BLaER1 (cell line): Measurements from ENCODE around the gene COL20A1.
"Not testable (repeated sequence)": the region's sequence is repeated elsewhere in the genome, so short reads cannot be mapped to it uniquely, and the experiment has no call there.

Experiments
- H3K27ac ChIP-seq: shearing (Covaris generic); formaldehyde crosslinking; 2 replicates; pipeline ENCODE4 v1.8.1; 2022
- H3K27me3 ChIP-seq: shearing (Covaris generic); formaldehyde crosslinking; 2 replicates; pipeline ENCODE4 v1.8.1; 2022
- H3K36me3 ChIP-seq: shearing (Covaris generic); formaldehyde crosslinking; 2 replicates; pipeline ENCODE4 v1.8.1; 2022
- H3K4me1 ChIP-seq: shearing (Covaris generic); formaldehyde crosslinking; 2 replicates; pipeline ENCODE4 v1.8.1; 2022
- H3K4me2 ChIP-seq: shearing (Covaris generic); formaldehyde crosslinking; 2 replicates; pipeline ENCODE4 v1.8.1; 2022
- H3K4me3 ChIP-seq: shearing (Covaris generic); formaldehyde crosslinking; 2 replicates; pipeline ENCODE4 v1.8.1; 2022
- H3K9ac ChIP-seq: shearing (Covaris generic); formaldehyde crosslinking; 2 replicates; pipeline ENCODE4 v1.8.1; 2022
- H3K9me3 ChIP-seq: shearing (Covaris generic); formaldehyde crosslinking; 2 replicates; pipeline ENCODE4 v1.8.1; 2022
- H4K20me1 ChIP-seq: shearing (Covaris generic); formaldehyde crosslinking; 2 replicates; pipeline ENCODE4 v1.8.1; 2022
- Cebpa-rat ChIP-seq: shearing (Covaris generic); IDR thresholded peaks from 2 replicates; pipeline ENCODE4 v1.8.1; 2022

The COL20A1 gene

DNA sequence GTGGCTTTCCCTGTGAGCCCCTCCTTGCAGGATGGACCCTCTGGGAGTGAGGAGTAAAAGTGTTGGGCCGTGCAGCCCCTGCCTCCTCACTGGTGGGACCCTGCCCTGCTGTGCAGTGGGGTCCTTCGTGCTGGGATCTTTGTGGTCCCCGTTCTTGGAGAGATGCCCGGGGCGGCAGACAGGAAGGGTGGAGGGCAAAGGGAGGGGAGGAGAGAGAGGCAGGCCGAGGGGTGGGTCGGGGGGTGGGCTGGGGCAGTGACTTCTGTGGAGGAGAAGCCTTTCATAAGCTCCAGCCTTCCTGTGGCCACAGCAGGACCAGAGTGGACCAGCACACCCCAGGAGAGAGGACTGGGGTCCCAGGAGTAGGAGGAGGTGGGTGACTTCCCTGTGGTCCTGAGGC is at the start of gene COL20A1:
Gene COL20A1, plus strand, starts transcription at position 283 of the 400 bp plus-strand sequence. CDS start 1,922 bp downstream, outside the sequence.
- Histone ChIP-seq H3K9me3 (no peaks in the 10 kb centered on the region), H4K20me1 (peaks cover 58% of the 10 kb centered on the region), H3K9ac (no peak within 1 kb of the TSS), H3K4me3 (no peak within 1 kb of the TSS), H3K27me3 (peaks cover 34% of the 10 kb centered on the region), H3K4me1 (peaks cover 86% of the 10 kb centered on the region), H3K36me3 (peaks cover 28% of the 10 kb centered on the region), H3K27ac (peak within 1 kb of the TSS; percentile 46; the same call in 1 of the 2 replicates), H3K4me2 (peak within 1 kb of the TSS; percentile 47)
- TF ChIP-seq Cebpa-rat = no peak

GRCh38 chr20:63243604-63244247 is 49.3 kb upstream of the COL20A1 start:
- no peaks in the 10 kb centered on the region for H3K27me3 ChIP-seq
- H3K27ac ChIP-seq = peak overlapping the region; percentile 31
- TF ChIP-seq Cebpa-rat = no peak
- peaks cover 37% of the 10 kb centered on the region for H3K36me3 ChIP-seq
- H3K4me1 ChIP-seq = peaks cover 98% of the 10 kb centered on the region
- H4K20me1 ChIP-seq = peaks cover 65% of the 10 kb centered on the region
- H3K4me3 ChIP-seq = no peak overlapping the region
- H3K9ac ChIP-seq = 0 out of 2 replicates have a peak overlapping the region, but pooled peaks have one; percentile 29
- H3K9me3 ChIP-seq = no peaks in the 10 kb centered on the region
- peak overlapping the region; percentile 97 for H3K4me2 ChIP-seq

- Histone ChIP-seq H3K4me2 (peak overlapping the region; percentile 97; the same call in 1 of the 2 replicates), H3K4me3 (no peak overlapping the region), H4K20me1 (peaks cover 69% of the 10 kb centered on the region), H3K36me3 (peaks cover 37% of the 10 kb centered on the region), H3K9ac (no peak overlapping the region), H3K9me3 (no peaks in the 10 kb centered on the region), H3K4me1 (peaks cover 98% of the 10 kb centered on the region), H3K27me3 (no peaks in the 10 kb centered on the region), H3K27ac (no peak overlapping the region)
- TF ChIP-seq Cebpa-rat = no peak
Measured at GRCh38 chr20:63244468-63244867, 48.5 kb upstream of the COL20A1 start.

GRCh38 chr20:63246490-63247288 is 46.3 kb upstream of the COL20A1 start:
- Histone ChIP-seq H3K36me3 (peaks cover 37% of the 10 kb centered on the region), H3K4me2 (peak overlapping the region; percentile 97), H3K27ac (peak overlapping the region; percentile 91), H4K20me1 (peaks cover 62% of the 10 kb centered on the region), H3K4me1 (peaks cover 99% of the 10 kb centered on the region), H3K9me3 (no peaks in the 10 kb centered on the region), H3K27me3 (no peaks in the 10 kb centered on the region), H3K9ac (0 out of 2 replicates have a peak overlapping the region, but pooled peaks have one; percentile 35), H3K4me3 (peak overlapping the region; percentile 58; the same call in 1 of the 2 replicates)
- TF ChIP-seq Cebpa-rat = no peak

DNA sequence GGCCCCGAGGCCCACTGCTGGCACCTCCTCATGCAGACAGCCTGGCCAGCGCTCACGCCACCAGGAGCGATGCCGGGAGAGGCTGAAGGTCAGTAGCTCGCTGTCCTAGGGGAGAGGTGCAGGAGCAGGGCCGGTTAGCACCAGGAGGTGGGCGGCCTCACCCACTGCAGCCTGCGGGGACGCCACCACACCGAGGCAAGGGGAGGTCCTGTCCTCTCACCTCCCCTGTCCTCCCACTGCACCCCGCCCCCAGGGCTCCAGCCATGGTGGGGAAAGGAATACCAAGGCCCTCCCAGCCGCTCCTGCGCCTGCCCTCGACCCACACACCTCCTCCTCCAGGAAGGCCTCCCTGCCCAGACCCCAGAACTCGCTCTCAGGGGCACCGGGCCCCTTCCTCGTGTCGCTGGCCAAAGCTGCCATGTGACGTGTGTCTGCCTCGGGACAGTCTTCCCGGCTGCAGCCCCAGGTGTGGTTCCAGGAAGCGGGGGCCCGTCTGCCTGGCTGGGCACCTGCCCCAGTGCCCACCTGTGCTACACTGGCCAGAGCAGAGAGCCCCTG is 45.2 kb upstream of the COL20A1 start:
- Histone ChIP-seq H3K36me3 (peaks cover 37% of the 10 kb centered on the region), H3K9me3 (no peaks in the 10 kb centered on the region), H3K9ac (peak overlapping the region; percentile 73), H3K4me3 (peak overlapping the region; percentile 58), H3K4me2 (peak overlapping the region; percentile 97), H3K4me1 (peaks cover 99% of the 10 kb centered on the region), H4K20me1 (peaks cover 59% of the 10 kb centered on the region), H3K27me3 (peaks cover 8% of the 10 kb centered on the region; the same call in 1 of the 2 replicates), H3K27ac (peak overlapping the region; percentile 91)
- no peak for TF ChIP-seq Cebpa-rat

DNA sequence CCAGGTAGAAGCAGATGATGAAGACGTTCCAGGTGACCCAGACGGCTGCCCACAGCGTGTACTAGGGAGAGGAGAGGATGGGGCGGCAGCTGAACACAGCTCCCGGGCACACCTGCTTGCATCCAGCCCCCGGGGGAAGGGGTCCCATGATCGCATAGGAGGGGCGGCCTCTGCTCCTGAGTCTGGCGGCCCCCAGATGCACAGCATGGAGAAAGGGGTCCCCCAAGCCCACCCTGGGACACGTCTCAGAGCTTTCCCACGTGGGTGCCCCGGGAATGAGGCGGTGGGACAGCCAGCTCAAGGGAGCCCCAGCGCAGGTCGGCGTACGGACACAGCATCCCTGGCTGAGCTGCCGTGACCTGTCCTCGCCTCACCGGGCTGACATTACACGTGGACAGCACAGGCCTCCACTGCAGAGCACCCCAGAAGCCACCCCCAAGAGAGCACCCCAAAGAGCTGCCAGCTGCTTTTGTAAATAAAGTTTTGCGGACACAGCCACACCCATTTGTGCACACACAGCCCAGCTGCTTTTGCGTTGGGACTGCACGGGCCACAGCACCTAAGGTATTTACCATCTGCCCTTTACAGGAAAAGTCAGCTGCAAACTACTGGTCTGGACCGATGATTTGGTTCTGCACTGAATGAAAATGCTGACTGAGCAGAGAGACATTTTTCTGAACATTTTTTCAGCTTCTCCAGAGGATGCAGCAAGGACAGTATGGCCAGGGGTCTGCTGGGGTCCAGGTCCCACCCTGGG is 44.0 kb upstream of the COL20A1 start:
- Histone ChIP-seq H3K4me3 (peak overlapping the region; percentile 58), H3K4me1 (peaks cover 96% of the 10 kb centered on the region), H3K36me3 (peaks cover 29% of the 10 kb centered on the region), H4K20me1 (peaks cover 47% of the 10 kb centered on the region), H3K9me3 (no peaks in the 10 kb centered on the region), H3K4me2 (peak overlapping the region; percentile 97), H3K27me3 (peaks cover 21% of the 10 kb centered on the region), H3K9ac (peak overlapping the region; percentile 73), H3K27ac (peak overlapping the region; percentile 91)
- no peak for TF ChIP-seq Cebpa-rat

DNA sequence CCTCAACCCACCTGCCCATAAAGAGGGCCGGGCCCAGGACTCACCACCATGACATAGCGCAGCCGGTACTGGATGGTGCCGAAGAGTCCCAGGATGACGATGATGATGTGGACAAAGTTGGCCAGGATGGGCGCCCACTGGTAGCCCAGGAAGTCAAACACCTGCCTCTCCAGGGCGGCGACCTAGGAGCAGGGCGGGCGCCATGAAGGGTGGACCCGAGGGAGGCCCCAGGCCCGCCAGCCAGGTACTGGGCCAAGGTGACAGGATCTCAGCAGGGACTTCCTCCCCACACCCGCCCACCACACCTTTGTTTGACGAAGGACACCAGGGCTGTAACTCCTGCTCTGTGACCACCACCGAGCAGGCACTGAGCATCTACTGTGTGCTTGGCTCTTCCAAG is 43.1 kb upstream of the COL20A1 start:
- H3K36me3 ChIP-seq = peaks cover 20% of the 10 kb centered on the region; the same call in 1 of the 2 replicates
- H3K4me1 ChIP-seq = peaks cover 94% of the 10 kb centered on the region
- H3K9me3 ChIP-seq = no peaks in the 10 kb centered on the region
- peak overlapping the region; percentile 97 for H3K4me2 ChIP-seq
- H3K9ac ChIP-seq = peak overlapping the region; percentile 73
- H3K4me3 ChIP-seq = peak overlapping the region; percentile 58
- H3K27me3 ChIP-seq = peaks cover 28% of the 10 kb centered on the region
- TF ChIP-seq Cebpa-rat = no peak
- H4K20me1 ChIP-seq = peaks cover 39% of the 10 kb centered on the region
- H3K27ac ChIP-seq = peak overlapping the region; percentile 91

DNA sequence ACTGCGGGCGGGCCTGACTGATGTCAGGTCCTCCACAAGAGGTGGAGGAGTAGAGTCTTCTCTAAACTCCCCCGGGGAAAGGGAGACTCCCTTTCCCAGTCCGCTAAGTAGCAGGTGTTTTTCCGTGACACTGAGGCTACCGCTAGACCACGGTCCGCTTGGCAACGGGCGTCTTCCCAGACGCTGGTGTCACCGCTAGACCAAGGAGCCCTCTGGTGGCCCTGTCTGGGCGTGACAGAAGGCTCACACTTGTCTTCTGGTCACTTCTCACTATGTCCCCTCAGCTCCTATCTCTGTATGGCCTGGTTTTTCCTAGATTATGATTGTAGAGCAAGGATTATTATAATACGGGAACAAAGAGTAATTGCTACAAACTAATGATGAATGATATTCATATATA is 41.6 kb upstream of the COL20A1 start:
- Histone ChIP-seq H3K4me3 (peak overlapping the region; percentile 85), H3K9ac (peak overlapping the region; percentile 91), H3K4me2 (peak overlapping the region; percentile 97), H3K4me1 (peaks cover 94% of the 10 kb centered on the region), H3K36me3 (peaks cover 14% of the 10 kb centered on the region; the same call in 1 of the 2 replicates), H4K20me1 (peaks cover 28% of the 10 kb centered on the region; the same call in 1 of the 2 replicates), H3K27ac (peak overlapping the region; percentile 94), H3K27me3 (peaks cover 42% of the 10 kb centered on the region)
- H3K9me3 ChIP-seq = not testable (repeated sequence)

- Histone ChIP-seq H3K4me2 (peak overlapping the region; percentile 97), H3K27me3 (peaks cover 50% of the 10 kb centered on the region)
Measured at GRCh38 chr20:63252284-63252711, 40.7 kb upstream of the COL20A1 start.

More at GRCh38 chr20:63252284-63252711, 40.7 kb upstream of the COL20A1 start:
- no peaks in the 10 kb centered on the region for H3K9me3 ChIP-seq
- H3K27ac ChIP-seq = peak overlapping the region; percentile 94
- H3K4me3 ChIP-seq = peak overlapping the region; percentile 85
- no peak for TF ChIP-seq Cebpa-rat
- H3K36me3 ChIP-seq = peaks cover 7% of the 10 kb centered on the region; the same call in 1 of the 2 replicates
- peaks cover 18% of the 10 kb centered on the region; the same call in 1 of the 2 replicates for H4K20me1 ChIP-seq
- H3K9ac ChIP-seq = peak overlapping the region; percentile 91
- peaks cover 94% of the 10 kb centered on the region for H3K4me1 ChIP-seq
